Ishikawa (cell line): Measurements from ENCODE around the gene DNA2.

ENCODE experiments used
- CEBPB ChIP-seq: IDR thresholded peaks from 2 replicates; pipeline ENCODE4 v1.6.1; 2012
- EGR1 ChIP-seq: IDR thresholded peaks from 2 replicates; pipeline ENCODE4 v1.6.1; 2012
- EP300 ChIP-seq: IDR thresholded peaks from 2 replicates; pipeline ENCODE4 v1.6.1; 2012; ENCODE audit warnings: borderline replicate concordance
- FOXM1 ChIP-seq: IDR thresholded peaks from 2 replicates; pipeline ENCODE4 v1.6.1; 2012; ENCODE audit warnings: low read depth, borderline replicate concordance
- NFIC ChIP-seq: IDR thresholded peaks from 2 replicates; pipeline ENCODE4 v1.6.1; 2012
- RAD21 ChIP-seq: IDR thresholded peaks from 2 replicates; pipeline ENCODE4 v1.6.1; 2012; ENCODE audit warnings: low read depth
- REST ChIP-seq: IDR thresholded peaks from 2 replicates; pipeline ENCODE4 v1.6.1; 2012; ENCODE audit warnings: low read depth, mild to moderate bottlenecking
- YY1 ChIP-seq: IDR thresholded peaks from 2 replicates; pipeline ENCODE4 v1.6.1; 2012; ENCODE audit warnings: low read depth
- ZBTB7A ChIP-seq: IDR thresholded peaks from 2 replicates; pipeline ENCODE4 v1.6.1; 2012; ENCODE audit warnings: low read depth
- TF ChIP-seq, protein P1 (sequence below): IDR thresholded peaks from 2 replicates; pipeline ENCODE4 v1.6.1; 2012

DNA sequence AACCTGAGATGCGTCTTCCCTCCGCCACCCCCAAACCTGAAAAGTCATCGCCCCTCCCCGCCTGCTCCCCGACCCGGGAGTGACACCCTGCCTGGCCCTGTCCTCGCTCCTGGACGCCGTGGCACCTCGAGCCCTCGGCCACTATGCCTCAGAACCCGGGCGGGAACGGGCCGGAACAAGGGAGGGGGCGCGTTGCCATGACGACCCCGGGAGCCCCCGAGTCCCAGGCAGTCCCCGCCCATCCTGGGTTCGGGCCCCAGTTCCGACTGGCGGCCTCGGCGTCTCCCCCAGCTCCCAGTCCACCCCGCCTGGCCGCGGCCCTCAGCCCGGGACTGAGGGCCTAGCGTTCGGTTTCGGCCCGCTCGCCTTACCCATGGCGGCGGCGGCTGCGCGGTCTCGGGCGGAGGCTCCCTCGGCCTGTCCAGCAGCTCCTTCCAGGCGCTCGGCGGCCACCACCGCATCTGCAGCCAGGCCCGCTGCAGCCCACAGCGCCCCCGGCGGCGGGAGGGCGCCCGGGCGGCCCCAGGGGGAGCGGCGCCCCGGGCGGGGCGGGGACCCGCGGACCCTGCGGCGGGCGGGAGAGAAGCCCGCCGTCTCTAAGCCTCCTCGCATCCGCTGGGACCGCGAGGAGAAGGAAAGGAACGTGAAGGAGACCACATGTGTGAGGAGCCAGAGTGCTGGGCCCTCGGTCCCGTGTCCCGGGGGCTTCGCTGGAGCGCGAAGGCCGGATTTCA is 64.8 kb downstream of the DNA2 start, which contains the start of gene RUFY2:
- TF ChIP-seq RAD21 (no peak; the same call in 1 of the 2 replicates), FOXM1 (no peak), CEBPB (no peak), NFIC (no peak), YY1 (peak; percentile 63), EP300 (no peak; the same call in 1 of the 2 replicates), EGR1 (no peak; the same call in 1 of the 2 replicates), ZBTB7A (peak; percentile 93; the same call in 1 of the 2 replicates), REST (no peak)
- TF ChIP-seq, protein P1, sequence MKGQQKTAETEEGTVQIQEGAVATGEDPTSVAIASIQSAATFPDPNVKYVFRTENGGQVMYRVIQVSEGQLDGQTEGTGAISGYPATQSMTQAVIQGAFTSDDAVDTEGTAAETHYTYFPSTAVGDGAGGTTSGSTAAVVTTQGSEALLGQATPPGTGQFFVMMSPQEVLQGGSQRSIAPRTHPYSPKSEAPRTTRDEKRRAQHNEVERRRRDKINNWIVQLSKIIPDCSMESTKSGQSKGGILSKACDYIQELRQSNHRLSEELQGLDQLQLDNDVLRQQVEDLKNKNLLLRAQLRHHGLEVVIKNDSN: no peak
